ENCODE data around the gene GSTM4.
"Not testable (repeated sequence)": the region's sequence is repeated elsewhere in the genome, so short reads cannot be mapped to it uniquely, and the experiment has no call there.

GSTM4 gene

GRCh38 chr1:109661391-109661790 is 5.5 kb downstream of the GSTM4 start:
- H3K27ac ChIP-seq: no peak overlapping the region
- TF ChIP-seq ZFX (IDR thresholded peaks at IDR 0.05; ENCODE audit: borderline replicate concordance) (no peak), CTCF (IDR thresholded peaks at IDR 0.05) (no peak)

- H3K27ac ChIP-seq: no peak overlapping the region
- TF ChIP-seq CTCF (IDR thresholded peaks at IDR 0.05) (no peak), ZFX (IDR thresholded peaks at IDR 0.05; ENCODE audit: borderline replicate concordance) (no peak)
Measured at GRCh38 chr1:109664671-109665070, 8.8 kb downstream of the GSTM4 start.

GRCh38 chr1:109667452-109668122 is 11.7 kb downstream of the GSTM4 start, which contains the start of gene GSTM2:
Gene GSTM2 (plus strand): TSS chr1:109668057. CDS start chr1:109668116, 59 bp downstream.
- no peak within 1 kb of the TSS for H3K27ac ChIP-seq
- TF ChIP-seq ZFX (IDR thresholded peaks at IDR 0.05; ENCODE audit: borderline replicate concordance) (no peak), CTCF (IDR thresholded peaks at IDR 0.05) (no peak)

- TF ChIP-seq CTCF (IDR thresholded peaks at IDR 0.05): no peak
- no peak for TF ChIP-seq ZFX (IDR thresholded peaks at IDR 0.05; ENCODE audit: borderline replicate concordance)
- H3K27ac ChIP-seq: no peak overlapping the region
Measured at GRCh38 chr1:109668123-109668775, 12.3 kb downstream of the GSTM4 start.

GRCh38 chr1:109669246-109669948 is 13.5 kb downstream of the GSTM4 start:
- H3K27ac ChIP-seq: no peak overlapping the region

GRCh38 chr1:109669949-109670302 is 14.0 kb downstream of the GSTM4 start:
- H3K27ac ChIP-seq: not testable (repeated sequence)

More at GRCh38 chr1:109669246-109669948, 13.5 kb downstream of the GSTM4 start:
- TF ChIP-seq CTCF (IDR thresholded peaks at IDR 0.05) (no peak), ZFX (IDR thresholded peaks at IDR 0.05; ENCODE audit: borderline replicate concordance) (no peak)

GRCh38 chr1:109671067-109671466 is 15.2 kb downstream of the GSTM4 start:
- no peak for TF ChIP-seq ZFX (IDR thresholded peaks at IDR 0.05; ENCODE audit: borderline replicate concordance)
- TF ChIP-seq CTCF (IDR thresholded peaks at IDR 0.05): no peak
- H3K27ac ChIP-seq: no peak overlapping the region

- not testable (repeated sequence) for H3K27ac ChIP-seq
Measured at GRCh38 chr1:109673861-109674260, 18.0 kb downstream of the GSTM4 start.

GRCh38 chr1:109676683-109677381 is 20.9 kb downstream of the GSTM4 start:
- H3K27ac ChIP-seq: not testable (repeated sequence)

All from 22Rv1 (cell line).